ENCODE measurements around the gene MAGI2. TPM values are rescaled to one million over a fixed set of nuclear protein-coding genes. Genes with fewer than 3 reads are reported as not detected.

The MAGI2 gene
- total RNA-seq, 4 donors from 2014 or later: 0.98 to 4.8 (median 2.5) TPM

- H3K4me1 ChIP-seq: no peaks in the 10 kb centered on the region
- H3K4me3 ChIP-seq: no peak overlapping the region
- H3K27ac ChIP-seq: no peak overlapping the region
- WGBS: 36% methylated on average over 1 of the region's 1 CpG
- DNase-seq (ENCODE audit: low spot score in 2 of 2): no peak
- no peaks in the 10 kb centered on the region for H3K27me3 ChIP-seq
- H3K36me3 ChIP-seq: no peaks in the 10 kb centered on the region
- TF ChIP-seq CTCF (IDR thresholded peaks at IDR 0.05) (no peak), POLR2AphosphoS5 (IDR thresholded peaks at IDR 0.05) (no peak), POLR2A (IDR thresholded peaks at IDR 0.05) (no peak)
- H3K9me3 ChIP-seq: no peaks in the 10 kb centered on the region
These were observed 590.2 kb downstream of the MAGI2 start for GRCh38 chr7:78863281-78863680.

GRCh38 chr7:78862411-78862900 lies 591.0 kb downstream of the MAGI2 start:
- Histone ChIP-seq H3K9me3 (no peaks in the 10 kb centered on the region), H3K36me3 (no peaks in the 10 kb centered on the region), H3K4me1 (no peaks in the 10 kb centered on the region), H3K27me3 (no peaks in the 10 kb centered on the region), H3K27ac (no peak overlapping the region), H3K4me3 (no peak overlapping the region)
- 79% methylated on average over 3 of the region's 3 CpGs for WGBS
- no peak for DNase-seq (ENCODE audit: low spot score in 2 of 2)
- TF ChIP-seq EP300 (IDR thresholded peaks at IDR 0.05) (no peak), POLR2A (IDR thresholded peaks at IDR 0.05) (no peak), POLR2AphosphoS5 (IDR thresholded peaks at IDR 0.05) (no peak), CTCF (IDR thresholded peaks at IDR 0.05) (no peak)

GRCh38 chr7:78852951-78853350 lies 600.5 kb downstream of the MAGI2 start:
- no peaks in the 10 kb centered on the region for H3K4me1 ChIP-seq
- no peaks in the 10 kb centered on the region for H3K9me3 ChIP-seq
- H3K27me3 ChIP-seq: no peaks in the 10 kb centered on the region
- no peaks in the 10 kb centered on the region for H3K36me3 ChIP-seq
- no peak overlapping the region for H3K4me3 ChIP-seq
- DNase-seq (ENCODE audit: low spot score in 2 of 2): no peak
- H3K27ac ChIP-seq: no peak overlapping the region
- TF ChIP-seq POLR2AphosphoS5 (IDR thresholded peaks at IDR 0.05) (no peak), CTCF (IDR thresholded peaks at IDR 0.05) (no peak), POLR2A (IDR thresholded peaks at IDR 0.05) (no peak)
- 79% methylated on average over 6 of the region's 6 CpGs for WGBS

- H3K36me3 ChIP-seq: no peaks in the 10 kb centered on the region
- H3K4me1 ChIP-seq: no peaks in the 10 kb centered on the region
- H3K4me3 ChIP-seq: no peak overlapping the region
- 60% methylated on average over 3 of the region's 3 CpGs for WGBS
- no peaks in the 10 kb centered on the region for H3K9me3 ChIP-seq
- H3K27ac ChIP-seq: no peak overlapping the region
- no peak for DNase-seq (ENCODE audit: low spot score in 2 of 2)
- TF ChIP-seq CTCF (IDR thresholded peaks at IDR 0.05): no peak
- TF ChIP-seq POLR2AphosphoS5 (IDR thresholded peaks at IDR 0.05): no peak
- TF ChIP-seq POLR2A (IDR thresholded peaks at IDR 0.05): no peak
- TF ChIP-seq EP300 (IDR thresholded peaks at IDR 0.05): no peak
- H3K27me3 ChIP-seq: no peaks in the 10 kb centered on the region
These were observed 603.2 kb downstream of the MAGI2 start for GRCh38 chr7:78850093-78850740.

GRCh38 chr7:78845155-78845554 lies 608.3 kb downstream of the MAGI2 start:
- no peak overlapping the region for H3K27ac ChIP-seq
- H3K4me1 ChIP-seq: no peaks in the 10 kb centered on the region
- no peak for DNase-seq (ENCODE audit: low spot score in 2 of 2)
- H3K27me3 ChIP-seq: no peaks in the 10 kb centered on the region
- no peak overlapping the region for H3K4me3 ChIP-seq
- H3K9me3 ChIP-seq: no peaks in the 10 kb centered on the region
- H3K36me3 ChIP-seq: no peaks in the 10 kb centered on the region
- WGBS: 51% methylated on average over 1 of the region's 1 CpG
- no peak for TF ChIP-seq EP300 (IDR thresholded peaks at IDR 0.05)
- no peak for TF ChIP-seq CTCF (IDR thresholded peaks at IDR 0.05)
- TF ChIP-seq POLR2AphosphoS5 (IDR thresholded peaks at IDR 0.05): no peak

Measured in suprapubic skin (tissue), 4 donors.